GM21360 (cell line): Measurements from ENCODE around the gene QDPR.
A peak's percentile ranks its signal among the peaks of the same experiment; 100 is the strongest.

Experiments
- ATAC-seq: cut with Tn5 transposase; IDR thresholded peaks from one replicate; pipeline ENCODE4 v1.9.1; 2021; ENCODE audit warnings: mild to moderate bottlenecking, moderate library complexity; ENCODE audit not compliant: unreplicated experiment

Gene QDPR

GRCh38 chr4:17528551-17529165 is 16.8 kb upstream of the QDPR start:
- ATAC-seq, result no peak

GRCh38 chr4:17526695-17527477 is 15.0 kb upstream of the QDPR start:
- no peak for ATAC-seq

- no peak for ATAC-seq
Observed at GRCh38 chr4:17523662-17524061, 11.8 kb upstream of the QDPR start.

GRCh38 chr4:17521595-17521994 is 9.7 kb upstream of the QDPR start:
- no peak for ATAC-seq

GRCh38 chr4:17517664-17518063 is 5.8 kb upstream of the QDPR start:
- no peak for ATAC-seq

- no peak for ATAC-seq
Observed at GRCh38 chr4:17516980-17517379, 5.1 kb upstream of the QDPR start.

- ATAC-seq, result no peak
Observed at GRCh38 chr4:17515445-17516407, 3.8 kb upstream of the QDPR start.

- no peak for ATAC-seq
Observed at GRCh38 chr4:17514865-17515264, 3.0 kb upstream of the QDPR start, which contains the start of gene CLRN2. TSS of gene CLRN2 (plus strand) at chr4:17515165. CDS start at chr4:17515267, 102 bp downstream.

- no peak for ATAC-seq
Observed at GRCh38 chr4:17512973-17513665, 1.2 kb upstream of the QDPR start.

- ATAC-seq, result peak; percentile 63
Observed at GRCh38 chr4:17511509-17511949, 361 bp downstream of the QDPR start.

- no peak for ATAC-seq
Observed at GRCh38 chr4:17511051-17511450, 839 bp downstream of the QDPR start.

- no peak for ATAC-seq
Observed at GRCh38 chr4:17510582-17510981, 1.3 kb downstream of the QDPR start.

- no peak for ATAC-seq
Observed at GRCh38 chr4:17504081-17504480, 7.8 kb downstream of the QDPR start.

GRCh38 chr4:17502756-17503155 is 9.1 kb downstream of the QDPR start:
- no peak for ATAC-seq

GRCh38 chr4:17500574-17500973 is 11.3 kb downstream of the QDPR start:
- ATAC-seq, result no peak

GRCh38 chr4:17497890-17498523 is 13.9 kb downstream of the QDPR start:
- ATAC-seq, result no peak

GRCh38 chr4:17494258-17495190 is 17.4 kb downstream of the QDPR start:
- no peak for ATAC-seq

- no peak for ATAC-seq
Observed at GRCh38 chr4:17493619-17494018, 18.3 kb downstream of the QDPR start.

GRCh38 chr4:17492876-17493275 is 19.0 kb downstream of the QDPR start:
- no peak for ATAC-seq
